HL-60/S4 (cell line): Measurements from ENCODE around the gene HNRNPC.
"Not testable (repeated sequence)": the region's sequence is repeated elsewhere in the genome, so short reads cannot be mapped to it uniquely, and the experiment has no call there.

Source experiments
- in situ Hi-C: fragments of 300-500 bp; cut with MboI; formaldehyde crosslinking; loops from 2 replicates; pipeline ENCODE4 v1.14.3; 2022; ENCODE audit warnings: low sequenced_read_pairs

Gene HNRNPC

DNA sequence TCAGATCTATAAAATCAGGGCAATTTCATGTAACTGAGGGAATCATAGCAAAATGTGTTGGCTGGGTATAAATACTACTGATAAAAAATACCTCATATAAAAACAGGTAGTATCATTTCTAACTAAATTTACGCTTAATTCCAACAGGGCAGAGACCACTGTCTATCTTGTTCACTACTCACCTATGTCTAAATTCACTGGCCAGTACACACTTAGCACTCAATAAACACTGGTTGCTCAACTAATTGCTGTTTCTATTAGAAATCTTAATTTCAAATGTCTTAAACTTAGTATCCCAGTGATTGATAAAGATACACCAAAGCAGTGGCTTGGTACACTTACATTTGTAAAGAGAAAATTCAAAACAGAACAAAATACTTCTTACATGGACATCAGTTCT is 55.6 kb downstream of the HNRNPC start:
- in situ Hi-C loops = no loop called here

DNA sequence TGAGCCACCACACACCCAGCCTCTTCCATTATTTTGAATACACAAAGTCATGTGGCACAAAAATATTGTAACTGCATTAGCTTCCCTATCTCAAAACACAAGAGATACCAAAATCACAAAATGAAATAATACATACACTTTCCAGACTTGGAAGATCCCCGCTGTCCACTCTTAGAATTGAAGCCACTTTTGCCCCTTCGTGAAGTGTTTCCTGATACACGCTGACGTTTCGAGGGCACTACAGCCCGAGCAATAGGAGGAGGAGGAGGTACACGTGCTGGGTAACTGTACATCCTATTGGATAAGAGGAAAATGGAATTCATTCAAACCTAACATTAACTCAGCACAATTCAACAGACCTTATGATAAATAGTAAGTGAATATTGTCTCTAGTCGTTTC is 56.4 kb downstream of the HNRNPC start:
- in situ Hi-C loops = not testable (repeated sequence)

- in situ Hi-C loops = no loop called here
These were observed 57.7 kb downstream of the HNRNPC start for GRCh38 chr14:21211509-21211908.

DNA sequence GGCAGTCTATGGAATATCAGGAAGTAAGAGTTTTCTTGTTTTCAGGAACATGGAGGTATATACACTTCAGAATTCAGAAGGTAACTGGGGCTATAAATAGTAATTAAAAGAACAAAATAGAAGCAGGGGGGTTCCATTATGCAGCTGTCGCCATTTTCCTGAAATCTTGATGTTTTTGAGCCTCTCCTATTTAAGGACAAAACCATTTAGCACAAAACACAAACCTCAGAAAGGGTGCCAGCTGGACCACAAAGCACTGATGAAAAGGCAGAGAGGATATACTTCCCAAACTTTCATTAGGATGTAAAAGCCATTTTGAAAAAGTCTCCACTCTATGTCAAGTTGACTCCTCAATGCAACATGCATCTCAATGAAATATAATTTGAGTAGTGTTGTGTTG is 59.2 kb downstream of the HNRNPC start:
- in situ Hi-C loops = no loop called here

DNA sequence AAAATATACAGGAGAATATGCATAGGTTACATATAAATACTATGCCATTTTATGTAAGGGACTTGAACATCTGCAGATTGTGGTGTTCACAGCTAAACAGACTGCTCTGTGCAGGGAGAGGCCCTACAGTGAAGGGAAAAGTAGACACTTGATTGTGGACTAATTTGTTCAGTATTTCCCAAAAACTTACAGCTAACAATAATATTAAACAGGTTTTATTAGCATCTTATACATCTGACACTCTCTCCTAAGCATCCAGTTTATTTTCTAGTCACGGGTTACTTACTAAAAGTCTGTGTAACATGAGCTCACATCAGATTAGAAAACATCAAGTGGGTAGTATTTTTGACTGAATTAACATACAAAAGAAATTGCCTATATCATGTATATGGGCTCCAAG is 60.1 kb downstream of the HNRNPC start:
- in situ Hi-C loops = no loop called here

- in situ Hi-C loops = no loop called here
These were observed 60.7 kb downstream of the HNRNPC start for GRCh38 chr14:21208554-21208953.

GRCh38 chr14:21206753-21207684 is 62.2 kb downstream of the HNRNPC start:
- in situ Hi-C loops = no loop called here

GRCh38 chr14:21205678-21206581 is 63.3 kb downstream of the HNRNPC start:
- in situ Hi-C loops = no loop called here

- in situ Hi-C loops = no loop called here
These were observed 64.1 kb downstream of the HNRNPC start for GRCh38 chr14:21205026-21205677.

GRCh38 chr14:21204167-21205025 is 64.8 kb downstream of the HNRNPC start:
- in situ Hi-C loops = no loop called here

DNA sequence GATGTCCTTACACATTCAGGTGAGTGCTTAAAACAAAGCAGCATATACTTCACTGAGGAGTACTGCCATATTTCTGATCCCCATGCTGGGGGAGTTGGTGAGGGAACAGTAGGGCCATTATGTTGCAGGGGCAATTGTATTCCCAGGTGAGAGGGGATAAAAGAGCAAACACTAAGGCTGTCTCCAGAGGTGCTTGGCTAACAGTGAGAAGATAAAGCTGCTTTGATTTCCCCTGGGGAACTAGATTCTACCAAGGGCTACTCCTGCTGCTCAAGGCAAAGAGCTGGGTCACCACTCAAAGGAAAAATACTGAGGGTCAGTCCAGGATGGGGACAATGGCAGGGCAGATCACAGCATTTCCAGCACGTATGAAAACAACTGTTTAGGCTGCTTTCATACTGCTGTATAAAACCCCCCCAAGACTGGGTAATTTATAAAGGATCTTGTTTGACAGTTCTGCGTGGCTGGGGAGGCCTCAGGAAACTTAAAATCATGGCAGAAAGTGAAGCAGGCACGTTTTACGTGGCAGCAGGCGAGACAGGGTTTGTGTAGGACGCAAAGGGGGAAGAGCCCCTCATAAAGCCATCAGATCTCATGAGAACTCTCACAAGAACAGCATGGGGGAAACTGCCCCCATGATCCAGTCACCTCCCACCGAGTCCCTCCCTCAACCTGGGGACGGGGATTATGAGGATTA is 65.6 kb downstream of the HNRNPC start:
- in situ Hi-C loops = no loop called here

DNA sequence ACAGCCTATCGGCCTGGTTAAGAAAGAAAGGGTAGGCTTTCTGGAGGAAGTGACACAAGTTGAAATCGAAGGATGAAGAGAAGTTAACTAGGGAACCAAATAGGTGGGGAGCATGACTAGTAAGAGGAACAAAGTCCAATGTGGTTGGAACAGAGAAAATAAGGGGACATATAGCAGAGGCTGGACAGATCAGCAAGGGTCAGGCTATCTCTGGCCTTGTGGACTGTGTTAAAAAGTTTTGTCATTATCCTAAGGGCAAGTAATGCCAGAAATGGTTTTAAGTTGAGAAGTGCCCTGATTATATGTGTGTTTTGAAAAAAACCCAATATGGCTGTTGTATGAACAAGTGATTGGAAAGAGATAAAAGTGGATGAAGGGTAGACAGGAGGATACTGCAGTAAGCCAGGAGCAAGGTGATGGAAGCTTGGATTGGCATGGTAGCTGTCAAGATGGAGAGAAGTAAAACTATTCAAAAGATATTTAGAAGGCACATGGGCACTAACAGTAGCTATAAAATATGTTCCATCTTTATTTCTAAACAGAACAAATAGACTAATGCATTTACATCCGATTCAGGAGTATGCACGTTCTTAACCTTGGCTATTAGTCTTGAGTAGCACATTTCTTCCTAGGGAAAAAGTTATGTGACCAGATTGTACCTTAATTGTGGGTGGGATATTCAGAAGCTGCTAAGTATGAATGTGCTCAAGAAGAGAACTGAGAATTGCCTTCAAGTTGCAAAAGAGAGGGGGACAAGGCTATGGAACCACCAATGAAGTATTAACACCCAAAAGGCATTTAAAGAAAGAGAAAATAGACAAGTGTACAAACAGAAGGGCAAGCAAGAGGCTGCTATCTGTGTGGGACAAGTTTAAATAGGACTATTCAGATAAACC is 66.5 kb downstream of the HNRNPC start:
- in situ Hi-C loops = no loop called here

DNA sequence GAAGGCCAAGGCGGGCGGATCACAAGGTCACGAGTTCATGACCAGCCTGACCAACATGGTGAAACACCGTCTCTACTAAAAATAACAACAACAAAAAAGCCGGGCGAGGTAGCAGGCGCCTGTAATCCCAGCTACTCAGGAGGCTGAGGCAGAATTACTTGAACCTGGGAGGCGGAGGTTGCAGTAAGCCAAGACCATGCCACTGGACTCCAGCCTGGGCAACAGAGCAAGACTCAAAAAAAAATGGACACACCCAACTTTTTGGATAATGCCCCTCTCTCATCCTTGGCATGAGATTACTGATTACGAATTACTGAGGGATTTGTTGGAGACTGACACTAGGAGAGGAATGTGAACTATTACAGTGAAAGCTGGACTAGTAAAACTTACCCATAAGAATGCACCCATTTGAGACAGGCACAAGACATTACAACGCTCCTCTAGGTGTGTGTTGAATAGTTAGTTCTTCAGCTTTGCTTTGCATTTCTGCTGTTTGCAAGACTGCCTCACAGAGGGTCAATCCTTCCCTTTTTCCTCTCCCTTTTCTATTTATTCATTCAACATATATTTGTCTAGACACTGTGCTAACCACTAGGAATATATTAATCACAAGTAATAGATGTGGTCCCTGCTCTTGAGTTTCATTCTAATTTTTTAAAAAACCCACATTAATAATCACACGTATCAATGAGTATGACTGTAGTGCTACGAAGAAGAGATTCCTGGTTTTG is 67.3 kb downstream of the HNRNPC start:
- in situ Hi-C loops = no loop called here

DNA sequence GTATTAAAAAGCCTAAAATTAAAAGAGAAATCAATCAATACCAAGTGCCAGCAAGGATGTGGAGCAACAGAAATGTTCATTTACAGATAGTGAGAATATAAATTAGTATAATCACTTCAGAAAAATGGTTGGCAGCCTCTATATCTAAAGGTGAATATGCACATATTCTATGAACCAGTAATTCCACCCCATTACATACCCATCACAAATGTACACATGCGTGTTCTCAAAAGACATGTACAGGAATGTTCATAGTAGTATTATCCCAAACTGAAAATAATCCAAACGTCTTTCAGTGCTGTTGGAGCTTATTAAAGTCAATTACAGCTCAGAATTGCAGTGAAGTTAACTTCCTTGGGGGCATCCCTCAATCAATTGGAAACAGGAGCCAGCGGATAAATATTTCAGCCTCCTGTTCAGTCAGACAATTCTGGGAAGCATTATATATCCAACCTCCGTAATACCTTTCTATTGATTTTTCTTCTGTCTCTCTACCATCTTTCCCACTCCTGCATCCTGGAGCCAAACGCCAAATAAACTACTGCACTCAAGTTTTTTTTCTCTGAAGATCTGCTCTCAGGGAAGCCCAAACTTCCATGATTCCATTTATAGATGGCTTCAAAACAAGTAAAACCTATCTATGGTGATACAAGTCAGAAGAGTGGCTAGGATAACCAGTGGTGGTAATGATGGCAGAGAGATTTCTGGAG is 68.3 kb downstream of the HNRNPC start:
- in situ Hi-C loops = no loop called here

DNA sequence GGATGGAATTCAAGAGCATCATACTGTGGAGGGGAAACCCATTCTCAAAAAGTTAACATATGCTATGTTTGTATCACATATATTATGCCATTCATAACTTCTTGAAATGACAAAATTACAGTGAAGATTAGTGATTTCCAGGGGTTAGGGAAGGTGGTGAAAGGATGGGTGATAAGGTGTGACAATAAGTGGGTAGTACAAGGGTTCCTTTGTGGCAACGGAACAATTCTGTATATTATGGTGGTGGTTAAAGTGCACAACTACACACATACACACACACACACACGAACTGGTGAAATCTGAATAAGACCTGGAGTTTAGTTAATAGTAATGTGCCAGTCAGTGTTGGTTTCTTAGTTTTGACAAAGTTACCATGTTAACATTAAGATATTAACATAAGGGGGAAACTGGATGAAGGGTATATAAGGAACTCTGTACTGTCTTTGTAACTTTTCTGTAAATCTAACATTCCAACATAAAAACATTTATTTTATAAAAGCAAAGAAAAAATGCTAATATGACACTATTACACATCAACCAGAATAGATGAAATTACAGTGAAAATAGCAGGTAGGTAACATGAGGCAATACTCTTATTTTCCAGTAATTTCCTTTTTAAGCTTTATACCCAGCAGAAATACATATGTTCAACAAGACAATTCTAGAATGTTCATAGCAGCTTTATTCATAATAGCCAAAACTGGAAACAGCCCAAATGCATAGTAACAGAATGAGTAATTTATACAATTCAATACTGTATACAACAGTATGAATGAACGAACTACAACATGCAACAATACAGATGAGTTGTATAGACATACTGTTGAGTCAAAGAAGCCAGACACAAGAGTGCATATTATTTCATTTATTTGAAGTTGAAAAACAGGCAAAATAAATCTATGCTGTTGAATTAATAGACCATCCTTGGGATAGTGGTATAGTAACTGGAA is 69.4 kb downstream of the HNRNPC start:
- in situ Hi-C loops = no loop called here
